HG03521 (cell line): ENCODE measurements around the gene TDRD5.

Experiments
- ATAC-seq: cut with Tn5 transposase; IDR thresholded peaks from one replicate; pipeline ENCODE4 v1.9.1; 2021; ENCODE audit warnings: mild to moderate bottlenecking, moderate library complexity; ENCODE audit not compliant: unreplicated experiment

TDRD5 gene, protein sequence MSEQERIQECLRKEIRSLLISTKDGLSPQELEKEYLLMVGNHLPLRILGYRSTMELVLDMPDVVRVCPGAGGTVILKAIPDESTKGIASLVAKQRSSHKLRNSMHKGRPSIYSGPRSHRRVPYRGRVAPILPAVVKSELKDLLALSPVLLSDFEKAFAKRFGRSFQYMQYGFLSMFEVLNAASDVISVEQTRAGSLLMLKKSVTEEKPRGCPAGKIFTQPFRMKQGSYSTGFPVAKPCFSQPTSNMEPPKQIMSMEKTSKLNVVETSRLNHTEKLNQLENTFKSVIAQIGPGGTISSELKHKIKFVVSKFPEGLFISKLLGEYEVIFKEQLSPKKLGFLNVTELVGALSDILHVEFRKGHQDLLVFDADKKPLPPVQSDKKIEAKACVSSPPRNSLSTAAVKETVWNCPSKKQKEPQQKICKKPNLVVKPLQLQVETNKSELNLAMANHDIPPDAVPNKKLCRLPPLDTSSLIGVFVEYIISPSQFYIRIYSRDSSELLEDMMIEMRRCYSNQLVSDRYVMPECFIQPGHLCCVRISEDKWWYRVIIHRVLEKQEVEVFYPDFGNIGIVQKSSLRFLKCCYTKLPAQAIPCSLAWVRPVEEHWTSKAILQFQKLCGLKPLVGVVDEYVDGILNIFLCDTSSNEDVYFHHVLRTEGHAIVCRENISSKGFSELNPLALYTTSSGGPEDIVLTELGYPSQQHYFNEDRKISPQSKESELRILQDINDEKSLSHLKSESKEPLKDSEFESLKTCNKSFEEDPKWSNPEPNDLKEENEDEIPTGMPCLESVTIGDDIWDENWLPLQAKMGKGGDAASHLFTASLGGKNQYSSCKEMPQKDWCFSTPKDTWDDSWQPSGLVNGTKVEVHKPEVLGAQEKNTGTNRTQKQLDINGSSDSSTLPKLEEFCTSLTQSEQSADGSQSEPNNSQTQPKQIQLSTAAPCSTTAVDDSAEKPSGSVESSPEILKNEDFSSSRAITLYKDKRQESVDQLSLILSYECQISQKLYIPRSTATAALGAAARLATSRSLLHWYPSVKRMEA

DNA sequence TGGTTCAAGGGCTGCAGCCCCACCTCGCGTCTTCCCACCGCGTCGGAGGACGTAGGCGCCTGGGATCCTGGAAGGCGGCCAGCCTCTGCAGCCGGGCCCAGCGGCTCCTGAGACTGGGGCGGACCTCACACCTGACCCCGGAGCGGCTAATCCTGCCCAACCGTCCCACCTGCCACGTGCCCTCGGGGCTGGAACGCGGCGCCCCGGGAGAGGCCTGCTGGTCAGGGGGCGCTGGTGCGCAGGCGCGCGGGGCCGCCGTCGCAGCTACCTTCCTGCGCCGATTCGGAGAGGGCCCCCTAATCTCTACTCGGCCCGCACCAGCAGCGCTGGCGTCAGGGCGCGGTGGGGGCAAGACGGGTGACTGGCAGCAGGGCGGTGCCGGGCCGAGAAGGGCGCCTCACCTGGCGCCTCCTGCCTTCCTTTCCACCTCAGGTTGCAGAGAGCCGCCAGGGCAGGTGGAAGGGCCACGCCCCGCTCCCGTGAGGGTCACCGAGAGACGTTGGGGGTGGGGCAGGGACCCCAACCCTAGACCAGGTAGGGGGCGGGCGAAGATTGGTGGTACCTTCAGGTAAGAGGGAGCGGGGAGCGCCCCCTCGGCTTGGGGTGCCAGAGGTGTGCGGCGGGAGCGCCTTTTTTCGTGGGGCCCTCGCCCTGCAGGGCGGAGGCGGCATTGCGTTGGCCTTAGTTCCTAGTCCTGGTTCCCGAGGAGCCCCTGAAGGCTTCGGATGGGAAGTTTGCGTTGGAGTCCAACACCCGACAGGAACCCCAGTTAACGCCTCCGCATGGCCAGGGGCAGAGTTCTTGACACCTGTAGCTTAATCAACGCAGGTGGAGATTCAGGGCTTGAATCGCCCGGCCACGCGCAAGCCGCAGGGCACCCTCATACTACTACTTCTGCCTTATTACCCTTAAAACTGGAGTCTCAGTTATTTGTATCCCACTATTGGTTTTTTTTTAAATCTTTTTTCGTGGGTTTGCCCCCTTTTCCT lies at the start of gene TDRD5:
Gene TDRD5 (plus strand): TSS at position 241 of the 989 bp plus-strand sequence. CDS start 784 bp downstream, outside the sequence.
- no peak for ATAC-seq

DNA sequence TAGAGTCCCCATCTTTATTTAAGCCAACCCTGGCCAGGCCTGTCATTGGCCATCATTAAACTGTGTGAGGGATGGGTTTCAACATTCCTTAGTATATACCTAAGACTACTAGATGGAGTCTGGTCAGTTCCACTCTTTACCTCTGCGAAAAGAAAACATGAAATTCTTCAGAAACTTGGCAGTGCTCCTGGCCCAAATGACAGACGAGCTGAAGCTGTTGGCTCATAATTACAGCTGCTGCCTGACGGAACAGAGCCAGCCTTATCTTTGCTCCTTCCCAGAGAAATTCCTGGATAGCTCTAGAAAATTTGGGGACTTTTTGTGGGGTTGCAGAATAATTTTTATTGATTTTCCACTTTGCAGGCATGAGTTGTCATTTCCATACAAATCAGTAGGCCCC lies 46.3 kb upstream of the TDRD5 start:
- ATAC-seq = no peak

DNA sequence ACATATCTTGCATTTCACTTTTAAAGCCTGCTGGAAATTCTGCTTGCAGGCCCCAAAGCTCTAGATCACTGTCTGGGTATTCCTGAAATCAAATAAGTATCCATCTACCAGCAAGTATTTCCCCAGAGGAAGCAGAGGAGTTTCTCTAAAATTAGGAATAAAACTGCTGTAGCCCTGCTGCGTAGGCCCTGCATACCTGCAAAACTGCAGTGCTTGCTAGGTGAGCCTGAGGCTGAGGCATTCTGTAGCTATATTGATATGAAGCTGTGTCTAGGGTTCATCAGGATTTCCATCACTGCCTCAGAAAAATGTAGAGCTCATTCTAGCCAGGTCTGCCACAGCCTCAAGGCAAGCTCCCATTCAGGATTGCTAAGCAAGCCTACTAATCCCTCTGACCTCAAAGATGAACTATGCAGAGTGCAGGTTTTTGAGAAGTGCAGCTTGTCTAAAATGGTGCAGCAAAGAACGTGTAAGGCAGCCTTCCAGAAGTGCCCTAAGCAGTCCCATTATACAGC lies 44.6 kb upstream of the TDRD5 start:
- ATAC-seq = no peak

DNA sequence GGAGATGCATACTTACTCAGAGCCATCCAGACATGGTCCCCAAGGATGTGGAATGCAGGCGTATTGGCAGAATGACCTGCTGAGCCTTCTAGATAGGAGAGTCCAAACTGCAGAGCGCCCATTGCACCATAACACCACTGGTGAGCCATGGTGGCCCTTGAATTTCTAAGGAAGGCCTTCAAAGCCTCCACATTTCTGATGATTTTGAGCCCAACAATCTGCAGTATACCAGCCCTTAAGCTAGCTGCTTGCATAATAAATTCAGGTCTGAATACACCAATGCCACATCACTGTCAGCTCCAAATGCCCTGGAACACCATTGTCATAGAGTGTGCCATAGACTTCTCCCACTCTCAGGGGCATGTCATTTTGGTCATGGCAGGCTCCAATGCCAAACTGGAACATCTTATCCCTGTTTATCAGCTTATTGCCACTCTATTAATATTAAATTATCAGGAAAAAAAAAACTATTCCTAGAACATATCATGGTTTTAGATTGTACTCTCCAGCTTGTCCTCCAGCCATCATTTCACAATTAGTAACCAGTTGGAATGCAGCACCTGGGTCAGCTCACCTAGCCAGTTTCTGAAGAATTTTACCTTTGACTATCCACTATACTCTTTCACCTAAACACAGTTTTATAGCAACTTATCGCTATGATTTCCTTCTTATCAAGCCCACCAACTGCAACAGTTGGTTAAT lies 42.8 kb upstream of the TDRD5 start:
- ATAC-seq = no peak

DNA sequence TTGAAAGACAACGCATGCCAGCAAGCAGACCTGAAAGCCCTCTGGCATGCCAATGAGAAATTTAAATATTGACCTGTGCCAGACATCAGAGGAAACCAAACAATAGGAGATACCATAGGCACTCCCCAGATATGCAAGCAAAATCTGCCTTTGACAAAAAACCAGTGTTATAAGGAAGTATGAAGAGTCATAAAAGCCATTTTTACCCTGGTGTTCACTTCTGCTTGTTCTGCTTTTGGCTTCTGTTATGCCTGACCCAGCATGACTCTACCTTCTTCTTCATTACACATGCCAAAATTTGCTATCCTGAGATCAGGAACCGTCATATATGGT lies 42.3 kb upstream of the TDRD5 start:
- no peak for ATAC-seq

DNA sequence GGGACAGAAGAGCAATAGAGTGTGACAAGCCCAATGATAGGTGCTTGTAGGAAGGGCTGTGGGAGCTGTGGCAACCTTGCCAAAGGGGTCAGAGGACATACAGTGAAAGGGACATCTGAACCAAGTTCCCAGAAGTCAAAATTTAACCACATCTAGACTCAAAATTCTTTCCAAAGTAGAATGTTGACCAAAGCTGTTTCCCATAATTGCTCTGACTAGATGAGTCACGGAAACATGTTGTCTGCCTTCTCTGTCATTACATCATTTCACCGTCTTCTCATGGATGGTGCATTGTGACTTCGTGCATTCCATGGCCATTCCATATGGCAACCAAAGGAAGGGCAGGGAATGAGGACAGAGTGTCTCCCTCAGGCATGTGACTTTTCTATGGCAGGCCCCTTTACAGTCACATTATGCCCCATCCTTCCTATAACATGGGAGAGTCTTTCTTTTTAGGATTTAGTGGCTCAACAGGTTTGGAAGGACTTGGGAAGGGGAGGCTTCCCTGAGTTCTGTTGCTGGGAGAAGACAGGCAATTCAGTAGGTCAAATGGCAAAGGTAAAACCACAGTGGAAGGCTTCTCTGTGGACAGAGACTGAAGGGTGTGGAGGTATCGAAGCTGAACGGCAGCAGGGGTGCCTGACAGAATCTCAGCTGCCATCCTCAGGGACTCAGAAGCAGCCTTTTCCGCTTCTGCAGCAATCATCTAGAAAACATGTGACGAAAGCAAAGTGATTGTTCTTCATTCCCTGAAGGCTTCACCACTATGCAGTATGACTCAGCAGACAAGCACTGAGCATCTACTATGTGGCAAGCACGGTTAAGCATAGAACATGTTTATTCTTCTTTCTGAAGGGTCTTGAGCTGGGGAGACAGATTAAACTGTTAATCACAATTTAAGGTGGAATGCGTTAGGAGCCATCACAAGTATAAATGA lies 40.6 kb upstream of the TDRD5 start:
- ATAC-seq = peak; percentile 42

DNA sequence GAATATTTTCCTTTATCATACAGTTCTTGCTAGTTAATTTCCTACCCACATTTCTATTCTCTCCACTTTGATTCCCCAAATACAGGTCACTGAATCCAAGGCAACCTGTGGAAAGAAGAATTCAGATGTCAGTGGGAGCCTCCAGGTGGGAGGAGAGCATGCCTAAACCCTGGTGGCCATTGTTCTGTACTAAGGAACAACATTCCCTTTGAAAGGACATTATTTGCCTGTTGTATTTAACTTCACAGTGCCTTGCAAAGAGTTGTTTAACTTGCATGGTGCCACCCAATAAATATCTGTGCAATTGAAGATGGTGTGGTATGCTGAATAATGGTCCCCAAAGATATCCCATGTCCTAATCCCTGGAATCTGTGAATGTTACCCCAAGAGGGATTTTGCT lies 37.2 kb upstream of the TDRD5 start:
- no peak for ATAC-seq

DNA sequence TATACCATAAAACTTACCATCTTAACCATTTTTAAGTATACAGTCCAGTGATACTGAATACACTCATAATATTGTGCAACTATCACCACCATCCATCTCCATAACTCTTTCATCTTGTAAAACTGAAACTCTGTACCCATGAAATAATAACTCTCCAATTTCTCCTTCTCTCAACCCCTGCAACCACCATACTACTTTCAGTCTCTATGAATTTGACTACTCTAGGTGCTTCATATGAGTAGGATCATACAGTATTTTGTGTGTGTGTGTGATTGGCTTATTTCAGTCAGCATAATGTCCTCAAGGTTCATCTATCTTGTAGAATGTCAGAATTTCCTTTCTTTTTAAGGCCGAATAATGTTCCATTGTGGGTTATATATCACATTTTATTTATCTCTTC lies 33.6 kb upstream of the TDRD5 start:
- no peak for ATAC-seq

DNA sequence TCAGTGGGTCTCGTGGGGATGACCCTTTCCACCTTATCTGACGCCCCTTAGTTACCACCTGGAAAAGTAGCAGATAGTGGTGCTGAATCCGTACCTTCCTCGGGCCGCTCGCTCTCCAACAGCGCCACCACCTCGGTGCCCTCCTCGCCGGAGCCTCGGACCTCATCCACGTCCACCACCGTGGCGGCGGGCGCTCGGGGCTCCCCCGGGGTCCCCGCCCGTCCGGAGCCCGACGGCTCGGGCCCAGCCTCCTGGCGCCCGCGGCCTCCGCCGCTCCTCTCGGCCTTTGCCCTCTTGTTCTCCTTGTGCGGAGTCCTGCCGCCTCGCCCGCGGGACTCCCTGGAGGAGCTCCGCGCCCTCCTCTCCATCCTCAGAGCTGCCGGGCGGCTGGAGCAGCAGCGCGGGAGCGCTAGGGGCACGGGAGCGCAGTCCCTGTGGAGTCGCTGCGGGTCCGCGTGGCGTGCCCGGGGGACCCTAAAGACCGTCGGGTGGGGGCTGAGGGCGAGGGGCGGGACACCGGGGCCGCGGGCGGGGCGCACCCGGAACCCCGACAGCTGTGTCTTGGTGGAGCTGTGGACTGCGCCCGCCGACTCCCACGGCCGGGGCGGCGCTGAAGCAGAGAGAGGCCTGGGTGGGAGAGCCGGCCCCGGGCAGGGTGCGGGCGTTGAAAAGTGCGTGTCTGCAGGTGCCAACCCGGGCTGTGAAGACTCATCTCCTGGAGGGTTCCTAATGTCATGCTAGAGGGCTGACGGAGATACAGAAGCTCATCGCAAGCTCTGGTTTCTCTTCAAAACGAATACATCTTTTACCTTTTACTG lies 15.9 kb upstream of the TDRD5 start, which contains the start of gene NPHS2:
Gene NPHS2 (minus strand): TSS at position 452 of the 818 bp plus-strand sequence. CDS start 84 bp downstream, at position 368.
- ATAC-seq = no peak

DNA sequence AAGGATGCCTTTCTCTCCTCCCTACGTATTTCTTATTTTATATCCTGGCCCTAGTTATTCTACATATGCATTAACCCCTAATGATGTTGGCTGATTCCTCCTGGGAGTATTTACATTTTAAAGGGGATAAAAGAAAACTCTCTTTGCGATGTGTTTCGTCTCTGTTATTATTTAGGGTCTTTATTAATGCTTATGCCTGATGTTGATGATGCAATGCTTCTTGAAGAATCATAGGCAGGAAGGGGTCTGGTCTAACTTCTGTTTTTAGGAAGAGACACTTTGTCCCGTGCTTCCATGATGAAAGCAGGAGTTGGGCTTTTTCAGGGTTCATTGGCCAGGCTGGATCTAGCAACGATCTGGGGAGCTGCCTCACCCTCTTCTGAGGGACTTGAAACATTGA lies 15.1 kb upstream of the TDRD5 start:
- no peak for ATAC-seq

DNA sequence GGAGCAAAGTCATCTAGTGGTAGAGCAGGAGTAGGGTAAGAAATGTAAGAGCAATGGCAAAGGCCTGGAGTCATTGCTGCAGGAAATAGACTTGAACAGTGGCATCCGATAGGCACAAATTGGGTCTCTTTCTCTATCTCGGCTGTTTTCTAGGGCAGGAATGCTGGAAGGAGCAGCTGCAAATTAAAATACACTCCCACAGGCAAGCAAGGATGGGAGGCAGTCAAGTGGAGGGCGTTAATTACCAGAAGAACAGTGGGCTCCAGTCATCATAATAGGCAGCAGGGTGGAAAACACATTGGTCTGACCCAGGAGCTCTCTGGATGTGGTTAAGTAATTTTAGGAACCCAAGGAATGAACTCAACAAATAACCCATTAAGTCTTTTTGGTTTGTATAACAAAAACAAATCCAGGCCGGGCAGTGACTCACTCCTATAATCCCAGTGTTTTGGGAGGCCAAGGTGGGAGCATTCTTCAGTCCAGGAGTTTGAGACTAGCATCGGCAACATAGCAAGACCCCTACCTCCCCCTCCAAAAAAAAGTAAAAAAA lies 7.8 kb upstream of the TDRD5 start:
- no peak for ATAC-seq

DNA sequence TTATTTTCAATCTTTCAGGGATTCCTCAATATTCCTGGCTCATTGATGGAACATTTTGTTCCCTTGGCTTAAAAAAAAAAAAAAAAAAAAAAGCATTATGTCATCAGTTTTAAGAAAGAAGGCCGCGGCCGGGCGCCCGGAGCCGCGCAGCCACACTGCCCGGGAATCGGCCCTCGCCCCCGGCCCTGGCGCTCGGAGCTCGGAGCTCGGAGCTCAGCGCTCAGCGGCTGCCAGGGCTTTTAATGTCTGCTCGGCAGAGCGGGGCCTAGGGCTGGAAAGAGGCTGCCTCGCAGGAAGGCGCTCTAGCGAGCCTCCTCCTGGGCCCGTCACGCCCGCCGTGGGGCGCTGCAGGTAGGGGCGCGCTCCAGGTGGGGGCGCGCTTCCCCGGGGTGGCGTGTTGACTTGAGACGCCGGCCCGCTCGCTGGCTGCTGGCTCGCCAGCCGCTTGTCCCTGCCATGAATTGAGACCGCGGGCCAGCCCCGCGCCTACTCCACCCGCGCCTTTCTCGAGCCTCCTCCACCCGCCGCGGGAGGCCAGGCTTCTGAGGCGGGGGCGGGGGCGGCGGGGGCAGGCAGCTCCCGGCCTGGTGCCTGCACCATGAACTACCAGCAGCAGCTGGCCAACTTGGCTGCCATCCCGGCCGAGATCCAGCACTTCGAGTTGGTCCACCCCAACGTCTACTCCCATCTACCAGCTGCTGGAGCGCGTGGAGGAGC lies 5.4 kb upstream of the TDRD5 start:
- ATAC-seq = no peak

DNA sequence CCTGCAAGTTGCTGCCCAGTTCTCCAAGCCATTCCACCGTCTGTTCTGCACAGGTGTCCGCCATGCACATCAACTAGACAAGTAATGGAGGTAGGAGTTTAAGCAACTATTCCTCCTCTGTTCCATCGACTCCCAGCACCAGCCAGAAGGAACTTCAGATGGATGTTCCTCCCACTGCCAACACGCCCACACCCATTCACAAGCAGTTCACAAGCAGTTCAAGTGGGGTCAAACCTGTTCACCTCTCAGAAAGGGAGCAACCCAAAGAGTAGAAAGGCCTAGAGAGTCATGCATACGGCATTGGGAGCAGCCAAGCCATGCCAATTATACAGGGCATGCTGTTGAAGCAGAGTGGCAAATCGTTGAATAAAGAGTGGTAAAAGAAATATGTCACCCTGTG lies 4.3 kb upstream of the TDRD5 start:
- no peak for ATAC-seq

DNA sequence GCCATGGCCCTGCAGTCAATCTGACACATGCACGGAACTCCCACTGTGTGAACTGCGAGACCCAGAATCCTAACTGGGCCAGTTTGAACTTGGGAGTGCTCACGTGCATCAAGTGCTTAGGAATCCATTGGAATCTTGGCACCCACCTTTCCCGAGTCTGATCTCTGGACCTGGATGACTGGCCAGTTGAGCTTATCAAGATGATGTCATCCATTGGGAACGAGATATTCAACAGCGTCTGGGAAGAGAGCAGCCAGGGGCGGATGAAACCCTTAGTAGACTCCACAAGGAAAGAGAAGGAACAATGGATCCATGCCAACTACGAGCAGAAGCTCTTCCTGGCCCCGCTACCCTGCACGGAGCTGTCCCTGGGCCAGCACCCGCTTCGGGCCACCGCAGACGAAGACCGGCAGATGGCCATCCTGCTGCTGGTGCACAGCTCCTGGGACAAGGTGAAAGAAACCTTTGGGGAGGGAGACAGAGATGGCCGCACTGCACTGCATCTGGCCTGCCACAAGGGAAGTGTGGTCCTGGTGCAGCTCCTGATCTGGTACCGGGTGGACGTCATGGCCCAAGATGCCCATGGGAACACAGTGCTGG lies 3.1 kb upstream of the TDRD5 start:
- ATAC-seq = no peak

DNA sequence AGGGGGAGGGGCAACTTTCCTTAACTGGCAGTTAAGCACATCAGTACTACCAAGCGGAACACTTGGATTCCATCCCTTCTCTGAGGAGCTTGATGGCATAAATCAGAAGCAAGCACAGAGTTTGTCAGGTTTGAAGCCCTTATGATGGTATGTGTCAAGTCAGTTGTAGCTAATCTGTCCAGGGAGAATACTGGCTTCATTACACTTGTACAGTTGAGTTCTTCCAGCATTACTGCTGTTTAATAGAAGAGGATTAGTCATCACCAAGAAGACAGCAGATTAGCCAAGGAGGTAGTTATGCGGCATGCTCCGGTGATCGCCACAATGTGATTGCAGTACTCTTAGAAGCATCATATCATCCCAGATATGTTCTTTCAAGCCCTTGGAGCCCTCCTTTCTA lies 2.1 kb upstream of the TDRD5 start:
- no peak for ATAC-seq

DNA sequence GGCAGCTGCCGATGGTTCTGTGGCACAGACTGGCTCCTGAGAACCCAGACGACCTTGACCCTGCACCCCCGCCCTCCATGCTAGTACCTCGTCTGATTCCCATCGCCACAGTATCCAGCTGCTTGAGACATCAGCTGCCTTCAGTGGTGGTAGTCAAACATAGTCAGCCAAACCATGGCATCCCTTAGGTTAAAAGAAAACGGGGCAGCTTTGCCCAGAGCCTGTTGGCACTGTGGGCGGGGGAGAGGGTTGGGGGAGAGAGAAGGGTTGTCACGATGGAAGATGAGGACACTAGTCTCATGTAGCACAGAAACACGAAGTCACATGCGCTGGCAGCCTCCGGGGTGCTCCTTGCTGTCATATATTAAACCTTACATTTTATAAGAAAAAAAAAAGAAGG lies 961 bp upstream of the TDRD5 start:
- no peak for ATAC-seq

DNA sequence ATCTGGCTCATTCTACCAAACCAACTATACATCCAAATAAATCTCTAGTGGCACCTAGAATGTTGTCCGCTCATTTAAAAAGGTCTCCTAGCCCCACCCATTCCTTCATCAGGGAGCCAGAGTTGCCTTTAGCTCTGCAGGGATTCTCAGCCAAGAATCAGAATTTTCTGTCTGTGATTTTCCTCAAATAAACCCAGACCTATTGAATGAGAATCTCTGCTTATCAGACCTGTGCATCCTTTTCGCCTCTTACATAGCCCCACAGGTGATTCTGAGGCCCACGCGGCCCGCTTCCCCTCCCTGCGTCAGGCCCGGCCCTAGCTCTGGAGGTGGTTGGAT lies 410 bp upstream of the TDRD5 start:
- ATAC-seq = no peak
